ENCODE measurements around the gene MYBPC2.

The MYBPC2 gene

DNA sequence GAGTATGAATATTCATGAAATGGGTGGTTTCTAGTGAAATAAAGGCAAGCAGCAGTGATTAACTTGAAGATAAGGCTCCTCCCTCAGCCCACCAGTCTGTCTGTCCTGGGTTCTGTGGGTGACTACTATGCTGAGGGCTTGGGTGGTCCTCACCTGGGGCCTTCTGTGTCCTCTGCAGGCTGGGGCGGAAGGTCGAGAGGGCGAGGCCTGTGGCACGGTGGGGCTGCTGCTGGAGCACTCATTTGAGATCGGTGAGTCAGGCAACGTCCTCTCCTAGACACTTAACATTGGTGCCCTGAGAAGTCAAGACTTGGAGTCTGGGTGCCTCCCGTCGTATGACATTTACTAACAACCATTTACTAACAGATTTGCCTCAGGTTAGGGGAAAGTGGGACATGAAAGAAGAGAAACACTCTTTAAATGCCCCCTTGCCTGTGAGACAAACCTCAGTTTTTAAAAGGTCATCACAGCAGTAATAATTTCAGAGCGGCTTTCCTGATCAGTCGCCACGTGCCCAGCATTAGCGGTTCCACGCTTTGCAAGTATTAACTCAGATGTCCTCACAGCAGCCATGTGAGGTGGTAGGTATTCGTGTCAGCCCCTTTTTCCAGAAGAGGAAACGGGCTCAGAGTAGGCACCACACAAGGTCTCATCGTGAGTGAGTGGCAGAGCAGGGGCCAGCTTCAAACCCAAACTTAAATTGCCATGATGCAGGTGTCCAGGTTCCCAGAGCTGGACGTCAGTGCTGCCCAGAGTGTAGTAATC is 45.2 kb downstream of the MYBPC2 start:
- TF ChIP-seq, protein P1, sequence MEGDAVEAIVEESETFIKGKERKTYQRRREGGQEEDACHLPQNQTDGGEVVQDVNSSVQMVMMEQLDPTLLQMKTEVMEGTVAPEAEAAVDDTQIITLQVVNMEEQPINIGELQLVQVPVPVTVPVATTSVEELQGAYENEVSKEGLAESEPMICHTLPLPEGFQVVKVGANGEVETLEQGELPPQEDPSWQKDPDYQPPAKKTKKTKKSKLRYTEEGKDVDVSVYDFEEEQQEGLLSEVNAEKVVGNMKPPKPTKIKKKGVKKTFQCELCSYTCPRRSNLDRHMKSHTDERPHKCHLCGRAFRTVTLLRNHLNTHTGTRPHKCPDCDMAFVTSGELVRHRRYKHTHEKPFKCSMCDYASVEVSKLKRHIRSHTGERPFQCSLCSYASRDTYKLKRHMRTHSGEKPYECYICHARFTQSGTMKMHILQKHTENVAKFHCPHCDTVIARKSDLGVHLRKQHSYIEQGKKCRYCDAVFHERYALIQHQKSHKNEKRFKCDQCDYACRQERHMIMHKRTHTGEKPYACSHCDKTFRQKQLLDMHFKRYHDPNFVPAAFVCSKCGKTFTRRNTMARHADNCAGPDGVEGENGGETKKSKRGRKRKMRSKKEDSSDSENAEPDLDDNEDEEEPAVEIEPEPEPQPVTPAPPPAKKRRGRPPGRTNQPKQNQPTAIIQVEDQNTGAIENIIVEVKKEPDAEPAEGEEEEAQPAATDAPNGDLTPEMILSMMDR (IDR thresholded peaks at IDR 0.05; ENCODE audit: low read depth, low read length), result no peak
- Histone ChIP-seq H3K4me3 (ENCODE audit: low read depth, low read length) (no peak overlapping the region), H3K27me3 (no peaks in the 10 kb centered on the region), H3K9me3 (no peaks in the 10 kb centered on the region), H3K36me3 (peaks cover 9% of the 10 kb centered on the region), H3K4me1 (no peaks in the 10 kb centered on the region; the same call in 1 of the 2 replicates)
- DNase-seq, result no peak

DNA sequence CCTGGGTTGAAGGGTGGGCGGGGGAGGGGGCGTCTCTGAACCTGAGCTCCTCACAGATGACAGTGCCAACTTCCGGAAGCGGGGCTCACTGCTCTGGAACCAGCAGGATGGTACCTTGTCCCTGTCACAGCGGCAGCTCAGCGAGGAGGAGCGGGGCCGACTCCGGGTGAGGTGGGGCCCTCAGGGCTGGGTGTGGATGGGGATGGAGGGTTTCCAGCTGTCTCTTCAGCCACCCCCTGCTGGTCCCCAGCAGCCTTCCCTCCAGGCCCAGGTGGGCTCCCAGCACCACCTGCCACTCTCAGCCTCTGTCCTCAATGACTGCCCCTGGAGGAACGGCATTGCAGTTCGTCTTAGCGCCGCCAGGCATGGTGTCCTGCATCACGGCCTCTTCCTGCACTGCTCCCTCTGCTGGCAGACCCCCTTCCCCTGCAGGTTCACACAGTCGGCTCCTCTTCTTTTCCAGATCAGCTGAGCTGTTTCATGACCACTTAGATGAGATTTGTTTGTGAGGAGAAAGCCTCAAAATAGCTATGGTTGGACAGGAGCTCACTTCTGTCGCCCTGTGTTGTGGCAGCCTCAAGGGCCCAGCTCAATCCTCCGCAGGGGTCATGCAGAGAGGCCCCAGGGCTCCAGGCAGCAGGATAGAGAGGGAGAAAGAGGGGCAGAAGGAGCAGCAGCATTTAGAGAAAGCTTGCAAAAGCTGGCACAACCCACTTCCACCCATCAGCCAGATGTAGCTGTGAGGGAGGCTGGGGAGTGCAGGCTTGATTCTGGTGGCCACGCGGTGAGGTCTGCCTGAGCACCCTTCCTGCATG is 46.4 kb downstream of the MYBPC2 start:
- no peak overlapping the region for H3K4me3 ChIP-seq (ENCODE audit: low read depth, low read length)
- peaks cover 9% of the 10 kb centered on the region for H3K36me3 ChIP-seq
- H3K9me3 ChIP-seq, result no peaks in the 10 kb centered on the region
- H3K27me3 ChIP-seq, result no peaks in the 10 kb centered on the region
- DNase-seq, result peak; percentile 81
- TF ChIP-seq, protein P1 (IDR thresholded peaks at IDR 0.05; ENCODE audit: low read depth, low read length), result peak; percentile 92
- no peaks in the 10 kb centered on the region; the same call in 1 of the 2 replicates for H3K4me1 ChIP-seq

DNA sequence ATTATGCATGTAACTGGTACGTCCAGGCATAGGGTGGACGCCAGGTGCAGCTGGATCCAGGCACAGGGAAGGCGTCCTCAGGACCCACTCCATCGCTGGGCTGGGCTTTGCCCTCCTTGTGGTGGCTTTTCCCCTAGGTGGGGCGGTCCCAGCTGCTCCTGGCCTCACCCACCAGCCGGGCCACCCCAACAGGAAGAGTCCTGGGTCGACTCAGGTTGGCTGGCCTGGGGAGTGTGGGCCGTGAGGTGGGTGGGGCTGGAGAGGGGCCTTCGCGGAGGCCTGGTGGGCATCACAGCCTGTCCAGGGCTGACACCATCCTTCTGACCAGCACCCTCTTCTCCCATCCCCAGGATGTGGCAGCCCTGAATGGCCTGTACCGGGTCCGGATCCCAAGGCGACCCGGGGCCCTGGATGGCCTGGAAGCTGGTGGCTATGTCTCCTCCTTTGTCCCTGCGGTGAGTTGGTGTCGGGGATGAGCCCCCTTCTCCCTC is 47.1 kb downstream of the MYBPC2 start:
- no peak for DNase-seq
- no peaks in the 10 kb centered on the region for H3K27me3 ChIP-seq
- peaks cover 9% of the 10 kb centered on the region for H3K36me3 ChIP-seq
- no peaks in the 10 kb centered on the region; the same call in 1 of the 2 replicates for H3K4me1 ChIP-seq
- no peaks in the 10 kb centered on the region for H3K9me3 ChIP-seq
- no peak overlapping the region for H3K4me3 ChIP-seq (ENCODE audit: low read depth, low read length)
- TF ChIP-seq, protein P1 (IDR thresholded peaks at IDR 0.05; ENCODE audit: low read depth, low read length), result no peak

DNA sequence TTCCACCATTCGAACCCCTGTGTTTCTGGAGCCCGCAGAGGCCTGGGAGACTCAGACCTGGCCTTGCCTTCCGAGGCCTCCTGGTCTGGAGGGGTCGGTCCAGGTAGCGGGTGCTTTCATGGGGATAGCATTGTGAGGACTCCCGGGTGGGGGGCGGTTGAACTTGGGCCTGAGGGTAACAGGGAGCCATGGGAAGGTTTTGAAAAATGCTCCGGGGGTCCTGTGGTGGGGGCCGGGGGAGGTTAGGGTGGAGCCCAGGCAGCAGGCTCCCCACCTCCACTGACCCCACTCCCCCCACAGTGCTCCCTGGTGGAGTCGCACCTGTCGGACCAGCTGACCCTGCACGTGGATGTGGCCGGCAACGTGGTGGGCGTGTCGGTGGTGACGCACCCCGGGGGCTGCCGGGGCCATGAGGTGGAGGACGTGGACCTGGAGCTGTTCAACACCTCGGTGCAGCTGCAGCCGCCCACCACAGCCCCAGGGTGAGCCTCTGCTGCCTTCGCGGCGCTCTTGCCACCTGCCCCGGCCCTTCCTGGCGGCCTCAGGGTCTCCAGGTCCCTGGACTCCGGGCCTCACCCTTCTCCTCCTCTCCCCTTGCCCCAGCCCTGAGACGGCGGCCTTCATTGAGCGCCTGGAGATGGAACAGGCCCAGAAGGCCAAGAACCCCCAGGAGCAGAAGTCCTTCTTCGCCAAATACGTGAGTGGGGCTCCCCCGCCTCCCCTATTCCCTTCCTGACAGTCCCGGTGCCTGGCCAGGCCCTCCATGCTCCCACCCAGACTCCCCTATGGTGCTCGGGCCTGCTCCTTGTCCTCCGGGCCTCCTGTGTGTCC is 47.8 kb downstream of the MYBPC2 start:
- Histone ChIP-seq H3K27me3 (no peaks in the 10 kb centered on the region), H3K9me3 (no peaks in the 10 kb centered on the region), H3K4me1 (no peaks in the 10 kb centered on the region; the same call in 1 of the 2 replicates), H3K36me3 (peaks cover 9% of the 10 kb centered on the region), H3K4me3 (ENCODE audit: low read depth, low read length) (no peak overlapping the region)
- DNase-seq, result no peak
- TF ChIP-seq, protein P1 (IDR thresholded peaks at IDR 0.05; ENCODE audit: low read depth, low read length), result no peak

DNA sequence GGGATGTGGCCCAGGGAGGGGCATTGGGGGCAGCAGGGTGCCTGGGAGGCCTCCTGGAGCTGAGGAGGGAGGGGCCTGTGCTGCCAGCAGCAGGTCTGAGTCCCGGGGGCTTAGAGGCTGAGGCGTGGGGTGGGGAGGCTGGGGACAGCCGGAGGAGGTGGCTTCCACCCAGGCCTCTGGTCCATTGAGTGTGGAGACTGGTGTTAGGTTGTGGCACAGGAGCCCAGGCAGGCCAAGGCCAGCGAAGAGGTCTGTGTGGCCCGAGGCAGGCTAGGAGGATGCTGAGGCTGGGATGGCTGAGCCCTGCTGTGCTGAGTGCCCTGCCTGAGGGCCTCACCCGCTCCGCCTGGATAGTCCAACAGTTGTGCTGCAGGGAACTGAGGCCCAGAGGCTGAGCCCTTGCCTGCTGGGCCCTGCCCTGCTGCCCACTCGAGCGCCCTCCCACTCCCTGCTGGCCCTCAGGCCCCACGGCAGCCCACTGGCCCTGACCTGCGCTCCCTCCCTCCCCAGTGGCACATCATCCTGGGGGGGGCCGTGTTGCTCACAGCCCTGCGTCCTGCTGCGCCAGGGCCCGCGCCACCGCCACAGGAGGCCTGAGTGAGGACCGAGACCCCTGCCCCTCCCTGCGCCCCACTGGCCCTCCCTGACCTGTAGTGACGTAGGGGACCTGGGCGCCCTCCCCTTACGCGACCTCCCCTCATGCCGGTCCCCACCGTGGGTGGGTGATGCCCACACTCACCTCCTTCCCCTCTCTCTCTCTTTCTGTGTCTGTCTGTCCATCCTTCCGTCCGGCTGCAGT is 48.9 kb downstream of the MYBPC2 start:
- DNase-seq, result no peak
- H3K4me1 ChIP-seq, result no peaks in the 10 kb centered on the region; the same call in 1 of the 2 replicates
- H3K27me3 ChIP-seq, result no peaks in the 10 kb centered on the region
- H3K36me3 ChIP-seq, result peaks cover 9% of the 10 kb centered on the region
- TF ChIP-seq, protein P1 (IDR thresholded peaks at IDR 0.05; ENCODE audit: low read depth, low read length), result no peak
- no peak overlapping the region for H3K4me3 ChIP-seq (ENCODE audit: low read depth, low read length)
- peaks cover 2% of the 10 kb centered on the region; the same call in 1 of the 2 replicates for H3K9me3 ChIP-seq

Data from BE2C (cell line).